ENCODE measurements around the gene TCF7L2.

TCF7L2 gene

GRCh38 chr10:112988839-112989406 lies 38.9 kb downstream of the TCF7L2 start:
- no peak for TF ChIP-seq CTCF (conservative IDR thresholded peaks at IDR 0.05)
- no peak for TF ChIP-seq ZFX (IDR thresholded peaks at IDR 0.05)
- H3K27ac ChIP-seq: no peak overlapping the region

GRCh38 chr10:112989826-112990225 lies 39.8 kb downstream of the TCF7L2 start:
- TF ChIP-seq ZFX (IDR thresholded peaks at IDR 0.05) (no peak), CTCF (conservative IDR thresholded peaks at IDR 0.05) (no peak)
- no peak overlapping the region for H3K27ac ChIP-seq

DNA sequence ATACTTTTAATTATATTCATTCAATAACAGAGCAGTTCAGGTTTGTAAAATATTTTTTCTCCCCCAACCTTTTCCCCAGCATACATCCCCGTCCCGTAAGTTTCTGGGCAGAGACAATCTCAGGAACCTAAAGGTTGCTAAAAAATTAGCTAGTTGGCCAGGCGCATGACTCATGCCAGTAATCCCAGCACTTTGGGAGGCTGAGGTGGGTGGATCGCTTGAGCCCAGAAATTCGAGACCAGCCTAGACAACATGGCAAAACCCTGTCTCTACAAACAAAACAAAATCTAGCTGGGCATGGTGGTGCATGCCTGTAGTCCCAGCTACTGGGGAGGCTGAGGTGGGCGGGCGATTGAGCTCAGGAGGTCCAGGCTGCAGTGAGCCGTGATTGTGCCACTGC lies 40.2 kb downstream of the TCF7L2 start:
- TF ChIP-seq CTCF (conservative IDR thresholded peaks at IDR 0.05): no peak
- TF ChIP-seq ZFX (IDR thresholded peaks at IDR 0.05): no peak
- no peak overlapping the region for H3K27ac ChIP-seq

- H3K27ac ChIP-seq: no peak overlapping the region
- no peak for TF ChIP-seq ZFX (IDR thresholded peaks at IDR 0.05)
- TF ChIP-seq CTCF (conservative IDR thresholded peaks at IDR 0.05): no peak
Measured at GRCh38 chr10:112991888-112992491, 41.9 kb downstream of the TCF7L2 start.

- no peak for TF ChIP-seq CTCF (conservative IDR thresholded peaks at IDR 0.05)
- no peak for TF ChIP-seq ZFX (IDR thresholded peaks at IDR 0.05)
- no peak overlapping the region for H3K27ac ChIP-seq
Measured at GRCh38 chr10:112996462-112996861, 46.4 kb downstream of the TCF7L2 start.

DNA sequence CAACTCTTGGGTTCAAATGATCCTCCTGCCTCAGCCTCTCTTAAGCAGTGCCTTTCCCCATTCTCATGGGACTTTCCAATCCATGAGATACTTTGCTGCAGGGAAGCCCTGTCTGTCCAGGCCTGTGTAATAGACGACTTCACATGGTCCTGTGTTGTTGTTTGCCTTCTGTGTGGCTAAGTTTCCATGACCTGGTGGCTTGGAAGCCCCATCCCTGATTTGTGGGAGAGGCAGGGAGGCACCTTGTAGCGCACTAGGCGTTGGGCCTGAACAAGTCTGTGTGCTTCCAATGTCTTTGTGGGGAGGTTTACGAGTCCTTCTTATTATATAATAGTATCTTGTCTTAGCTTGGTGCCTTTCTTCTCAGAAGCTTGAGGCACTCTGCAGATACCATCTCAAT lies 49.1 kb downstream of the TCF7L2 start:
- H3K27ac ChIP-seq: no peak overlapping the region

More for the DNA sequence above, 49.1 kb downstream of the TCF7L2 start:
- no peak for TF ChIP-seq ZFX (IDR thresholded peaks at IDR 0.05)
- no peak for TF ChIP-seq CTCF (conservative IDR thresholded peaks at IDR 0.05)
